GM12872 (cell line): Measurements from ENCODE around the gene UIMC1.

ENCODE experiments used
- TF ChIP-seq, protein P1 (sequence below): IDR thresholded peaks from 3 replicates; pipeline ENCODE4 v1.5.1; 2011; ENCODE audit warnings: low read depth, mild to moderate bottlenecking, low read length, moderate library complexity; ENCODE audit not compliant: insufficient read depth

Gene UIMC1

DNA sequence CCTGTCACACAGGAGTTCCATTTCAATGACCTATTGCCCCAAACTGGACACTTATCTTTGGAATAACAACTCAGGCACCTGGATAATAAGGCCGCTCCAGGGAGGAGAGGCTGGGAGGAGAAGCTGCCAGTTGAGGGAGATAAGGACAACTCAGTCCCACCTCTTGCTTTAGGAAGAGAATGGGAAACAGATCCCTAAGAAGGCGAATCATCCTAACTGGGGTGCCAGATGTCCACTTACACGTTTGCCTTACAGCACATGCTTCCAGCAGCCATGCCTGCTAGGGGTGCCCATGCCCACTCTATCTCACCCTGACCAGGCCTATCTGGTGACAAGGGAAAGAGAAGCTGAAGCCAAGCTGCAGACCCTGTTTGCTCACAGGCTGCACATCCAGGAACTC, 113.9 kb downstream of the UIMC1 start:
- TF ChIP-seq, protein P1, sequence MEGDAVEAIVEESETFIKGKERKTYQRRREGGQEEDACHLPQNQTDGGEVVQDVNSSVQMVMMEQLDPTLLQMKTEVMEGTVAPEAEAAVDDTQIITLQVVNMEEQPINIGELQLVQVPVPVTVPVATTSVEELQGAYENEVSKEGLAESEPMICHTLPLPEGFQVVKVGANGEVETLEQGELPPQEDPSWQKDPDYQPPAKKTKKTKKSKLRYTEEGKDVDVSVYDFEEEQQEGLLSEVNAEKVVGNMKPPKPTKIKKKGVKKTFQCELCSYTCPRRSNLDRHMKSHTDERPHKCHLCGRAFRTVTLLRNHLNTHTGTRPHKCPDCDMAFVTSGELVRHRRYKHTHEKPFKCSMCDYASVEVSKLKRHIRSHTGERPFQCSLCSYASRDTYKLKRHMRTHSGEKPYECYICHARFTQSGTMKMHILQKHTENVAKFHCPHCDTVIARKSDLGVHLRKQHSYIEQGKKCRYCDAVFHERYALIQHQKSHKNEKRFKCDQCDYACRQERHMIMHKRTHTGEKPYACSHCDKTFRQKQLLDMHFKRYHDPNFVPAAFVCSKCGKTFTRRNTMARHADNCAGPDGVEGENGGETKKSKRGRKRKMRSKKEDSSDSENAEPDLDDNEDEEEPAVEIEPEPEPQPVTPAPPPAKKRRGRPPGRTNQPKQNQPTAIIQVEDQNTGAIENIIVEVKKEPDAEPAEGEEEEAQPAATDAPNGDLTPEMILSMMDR: no peak

DNA sequence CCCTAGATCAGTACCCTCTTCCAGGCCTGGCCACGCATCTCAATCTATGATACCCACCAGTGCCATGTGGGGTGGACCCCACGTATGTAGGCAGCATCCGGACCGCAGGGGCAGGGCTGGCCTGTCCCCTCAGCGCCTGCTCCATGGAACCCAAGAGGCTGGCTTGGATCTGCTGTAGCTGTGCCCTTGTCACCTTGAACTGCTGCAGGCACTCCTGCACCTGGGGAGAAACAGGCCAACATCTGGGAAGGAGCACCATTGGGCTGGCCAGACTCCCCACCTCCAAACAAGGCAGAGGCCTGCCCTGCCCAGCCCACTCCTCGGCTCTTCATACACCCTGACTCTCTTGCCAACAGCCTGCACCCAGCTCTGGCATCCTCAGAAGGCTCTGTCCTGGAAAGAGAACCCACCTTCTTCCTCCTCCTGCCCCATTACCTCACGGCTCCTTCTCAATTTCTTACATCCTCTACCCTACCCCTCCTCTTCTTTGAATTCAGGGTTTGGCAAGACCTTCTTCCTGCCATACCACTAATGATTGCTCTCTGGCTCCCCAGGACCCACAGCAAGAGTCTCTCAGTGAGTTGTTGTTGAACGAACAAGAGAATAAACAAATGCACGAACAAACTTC, 115.1 kb downstream of the UIMC1 start:
- TF ChIP-seq, protein P1: no peak

DNA sequence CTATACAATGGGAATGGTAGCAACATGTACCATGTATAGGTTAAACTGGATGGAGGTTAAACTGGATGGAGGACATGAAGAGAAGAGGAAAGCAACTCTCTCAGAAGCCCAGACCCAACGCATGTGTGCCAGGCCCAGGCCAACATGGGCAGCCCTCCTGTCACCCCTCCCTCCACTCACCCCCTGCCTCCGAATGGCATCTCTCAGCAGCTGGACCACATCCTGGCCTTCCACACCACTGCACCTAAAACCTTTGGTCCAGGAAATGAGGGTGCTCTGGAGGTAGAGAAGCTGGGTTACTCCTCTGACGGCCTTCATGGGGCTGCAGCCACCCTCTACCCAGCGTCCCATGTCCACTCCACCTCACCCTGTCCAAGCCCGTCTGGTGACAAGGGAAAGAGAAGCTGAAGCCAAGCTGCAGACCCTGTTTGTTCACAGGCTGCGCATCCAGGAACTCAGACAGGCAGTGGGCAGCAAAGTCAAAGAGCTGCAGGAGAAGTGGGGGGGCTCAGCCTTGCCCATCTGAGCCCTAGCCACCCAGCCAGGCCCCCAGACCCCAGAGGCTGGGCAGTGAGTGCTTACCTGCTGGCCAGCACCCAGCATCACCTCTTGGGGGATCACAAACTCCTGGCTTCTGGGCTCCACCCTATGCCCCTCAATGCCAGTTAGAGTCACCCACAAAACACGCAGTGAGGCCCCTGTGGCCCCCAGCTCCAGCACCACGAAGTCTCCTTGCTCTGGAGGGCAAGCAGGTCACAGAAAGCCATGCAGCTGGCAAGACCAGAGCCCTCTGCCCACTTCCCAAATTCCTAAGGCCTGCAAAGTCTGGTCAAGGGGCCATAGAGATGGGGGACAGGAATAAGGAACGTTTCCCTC, 115.9 kb downstream of the UIMC1 start:
- TF ChIP-seq, protein P1: no peak

DNA sequence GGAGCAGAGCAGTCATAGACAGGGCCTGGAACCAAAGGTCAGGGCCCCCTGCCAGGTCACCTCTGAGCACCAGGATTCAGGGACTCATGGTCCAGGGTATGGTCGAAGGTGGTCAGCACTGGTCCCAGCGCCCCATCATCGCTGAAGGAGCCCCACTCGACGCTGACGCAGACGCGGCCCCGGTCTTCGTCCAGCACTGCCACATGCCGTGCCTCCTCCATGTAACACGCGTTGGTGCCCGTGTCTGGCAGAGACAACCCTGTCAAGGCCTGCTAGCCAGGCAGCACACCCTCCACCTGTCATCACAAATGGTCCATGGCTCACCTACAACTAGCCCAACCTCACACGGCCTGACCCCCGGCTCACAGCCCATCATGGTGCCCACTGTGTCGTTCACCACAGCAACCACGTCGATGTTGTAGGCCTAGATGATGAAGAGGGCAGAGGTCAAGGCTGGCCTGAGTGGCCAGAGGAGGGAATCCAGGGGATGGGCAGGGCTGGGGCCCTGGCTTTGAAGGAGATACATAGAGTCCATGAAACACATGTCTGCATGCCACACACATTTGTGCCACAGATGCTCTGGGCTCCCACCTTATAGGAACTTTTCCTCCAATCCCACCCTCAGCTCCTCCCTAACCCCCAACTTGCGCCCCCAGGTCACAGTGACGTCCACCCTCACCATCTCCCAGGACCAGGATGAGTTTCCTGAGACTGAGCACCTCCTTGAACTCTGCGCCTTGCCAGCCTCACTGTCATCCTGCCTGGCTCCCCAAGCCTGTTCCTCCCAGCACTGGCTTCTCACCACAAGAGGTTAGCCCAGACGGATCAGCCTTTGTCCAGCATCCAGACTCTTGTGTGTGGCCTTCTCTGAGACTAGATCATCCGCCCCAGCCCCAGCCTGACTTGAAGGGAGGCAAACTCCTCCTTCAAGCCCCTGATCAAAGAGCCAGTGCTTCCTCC, 117.0 kb downstream of the UIMC1 start:
- TF ChIP-seq, protein P1: no peak

DNA sequence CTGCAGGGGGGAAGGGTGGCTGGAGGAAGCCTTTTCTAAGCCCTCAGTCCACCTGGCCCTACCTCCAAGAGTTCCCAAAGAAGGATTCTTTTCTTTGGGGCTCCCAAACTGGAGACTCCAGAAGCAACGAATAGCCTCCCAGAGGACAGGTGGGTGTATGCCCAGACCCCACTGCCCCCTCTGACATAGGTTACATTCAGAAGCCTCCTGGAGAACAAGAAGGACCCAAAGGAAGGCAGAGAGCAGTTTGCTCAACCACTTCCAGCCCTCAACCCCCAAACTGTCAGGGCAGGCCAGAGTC, 117.8 kb downstream of the UIMC1 start:
- TF ChIP-seq, protein P1: no peak

DNA sequence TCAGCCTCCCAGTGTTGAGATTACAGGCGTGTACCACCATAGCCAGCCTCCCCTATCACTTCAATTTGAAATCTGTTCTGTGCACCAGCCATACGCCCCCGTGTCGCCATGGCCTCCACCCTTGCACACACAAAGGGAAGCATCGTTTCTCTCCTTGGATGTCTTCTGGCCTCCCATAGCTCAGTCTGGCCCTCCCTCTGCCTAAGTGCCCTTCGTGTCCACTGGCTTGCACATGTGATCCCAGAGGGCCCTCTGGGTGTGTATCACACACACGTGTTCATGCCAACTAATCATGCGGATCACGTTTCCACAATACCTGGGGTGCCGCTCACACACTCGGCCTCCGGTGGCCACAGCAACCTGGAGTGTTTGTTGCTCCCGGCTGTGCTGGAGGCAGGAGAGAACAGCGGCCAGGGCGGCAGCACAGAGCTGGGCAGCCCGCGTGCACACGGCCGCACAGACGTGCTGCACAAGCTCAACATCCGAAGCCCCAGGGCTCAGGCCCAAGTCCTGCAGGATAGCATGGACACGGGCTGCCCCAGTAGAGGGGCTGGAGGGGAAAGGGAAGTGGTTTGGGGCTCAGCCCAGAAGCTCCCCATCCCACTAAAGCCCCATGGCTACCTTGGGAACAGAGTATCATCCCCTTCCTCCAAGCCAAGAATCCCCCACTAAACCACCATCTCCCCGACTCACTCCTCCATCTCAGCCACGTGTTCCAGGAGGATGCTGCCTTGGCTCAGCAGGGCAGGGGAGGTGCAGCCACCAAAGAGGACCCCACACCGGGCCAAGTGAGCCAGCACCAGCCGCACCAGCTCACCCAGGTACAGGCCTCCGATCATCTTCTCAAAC, 118.3 kb downstream of the UIMC1 start:
- TF ChIP-seq, protein P1: no peak
